PC-3 (cell line): ENCODE data around the gene SLC19A1.

ENCODE experiments used
- CTCF ChIP-seq: fragments of 300-600 bp; sonication (generic); conservative IDR thresholded peaks from 2 replicates; pipeline ENCODE4 v1.5.1; 2017; ENCODE audit warnings: antibody characterized with exemption, low read depth, mild to moderate bottlenecking, low read length
- EZH2 ChIP-seq: fragments of 300-600 bp; sonication (generic); IDR thresholded peaks from one replicate; pipeline ENCODE4 v1.6.1; 2017; ENCODE audit warnings: antibody characterized with exemption, mild to moderate bottlenecking, low read length; ENCODE audit not compliant: unreplicated experiment

DNA sequence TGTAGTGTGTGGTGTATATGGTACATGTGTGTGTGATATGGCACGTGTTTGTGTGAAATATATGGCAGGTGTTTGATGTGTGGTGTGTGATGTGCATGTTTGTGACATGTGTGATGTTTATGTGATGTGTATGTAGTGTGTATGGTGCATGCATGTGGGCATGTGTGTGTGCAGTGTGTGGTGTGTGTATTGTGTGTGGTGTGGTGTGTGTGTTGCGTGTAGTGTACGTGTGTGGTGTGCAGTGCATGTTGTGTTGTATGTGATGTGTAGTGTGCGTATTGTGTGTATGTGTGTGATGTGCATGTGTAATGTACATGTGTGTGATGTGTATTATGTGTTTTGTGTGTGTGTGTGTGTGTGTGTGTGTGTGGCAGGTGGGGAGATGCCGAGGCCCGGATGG lies 65.7 kb downstream of the SLC19A1 start:
- no peak for TF ChIP-seq CTCF
- no peak for TF ChIP-seq EZH2
